Sigmoid colon (tissue), 4 donors: ENCODE results near the gene TELO2.

Source experiments
- POLR2A ChIP-seq, 2 donors: fragments of 450-650 bp; IDR thresholded peaks; one replicate each; pipeline ENCODE4 v1.6.1; 2016; ENCODE audit warnings: antibody characterized with exemption in 2 of 2, mild to moderate bottlenecking in 2 of 2, moderate library complexity in 2 of 2
- POLR2AphosphoS5 ChIP-seq, 4 donors: sonication (generic); formaldehyde crosslinking; IDR thresholded peaks; one replicate each; pipeline ENCODE4 v1.6.1; 2017; ENCODE audit warnings: antibody characterized with exemption in 4 of 4
- TF ChIP-seq, protein P1 (sequence below), 4 experiments: fragments of 450-650 bp in 3 of 4; fragments of 200-600 bp in 1 of 4; IDR thresholded peaks; one replicate each; pipeline ENCODE4 v1.5.1; 2016 to 2019; ENCODE audit warnings: antibody characterized with exemption in 4 of 4, mild to moderate bottlenecking in 3 of 4, moderate library complexity in 2 of 4

- TF ChIP-seq, protein P1, sequence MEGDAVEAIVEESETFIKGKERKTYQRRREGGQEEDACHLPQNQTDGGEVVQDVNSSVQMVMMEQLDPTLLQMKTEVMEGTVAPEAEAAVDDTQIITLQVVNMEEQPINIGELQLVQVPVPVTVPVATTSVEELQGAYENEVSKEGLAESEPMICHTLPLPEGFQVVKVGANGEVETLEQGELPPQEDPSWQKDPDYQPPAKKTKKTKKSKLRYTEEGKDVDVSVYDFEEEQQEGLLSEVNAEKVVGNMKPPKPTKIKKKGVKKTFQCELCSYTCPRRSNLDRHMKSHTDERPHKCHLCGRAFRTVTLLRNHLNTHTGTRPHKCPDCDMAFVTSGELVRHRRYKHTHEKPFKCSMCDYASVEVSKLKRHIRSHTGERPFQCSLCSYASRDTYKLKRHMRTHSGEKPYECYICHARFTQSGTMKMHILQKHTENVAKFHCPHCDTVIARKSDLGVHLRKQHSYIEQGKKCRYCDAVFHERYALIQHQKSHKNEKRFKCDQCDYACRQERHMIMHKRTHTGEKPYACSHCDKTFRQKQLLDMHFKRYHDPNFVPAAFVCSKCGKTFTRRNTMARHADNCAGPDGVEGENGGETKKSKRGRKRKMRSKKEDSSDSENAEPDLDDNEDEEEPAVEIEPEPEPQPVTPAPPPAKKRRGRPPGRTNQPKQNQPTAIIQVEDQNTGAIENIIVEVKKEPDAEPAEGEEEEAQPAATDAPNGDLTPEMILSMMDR (IDR thresholded peaks at IDR 0.05), result no peak
- TF ChIP-seq POLR2A (IDR thresholded peaks at IDR 0.05), result no peak
- no peak for TF ChIP-seq POLR2AphosphoS5 (IDR thresholded peaks at IDR 0.05)
Measured at GRCh38 chr16:1454561-1454960, 38.6 kb upstream of the TELO2 start.
